ENCODE measurements around the gene GAGE12F.
A peak's percentile ranks its signal among the peaks of the same experiment; 100 is the strongest.
"Not testable (repeated sequence)": the region's sequence is repeated elsewhere in the genome, so short reads cannot be mapped to it uniquely, and the experiment has no call there.

The GAGE12F gene

GRCh38 chrX:49560542-49560941, at the start of gene GAGE12F:
GAGE12F (plus strand) TSS chrX:49560842; CDS start chrX:49561997, 1,155 bp downstream.
- not testable (repeated sequence) for DNase-seq (ENCODE audit: low read depth in 2 of 2); H3K4me3 ChIP-seq (replicated peaks in 1 of 2; ENCODE audit: low read depth in 2 of 2, low read length in 2 of 2)

- DNase-seq (ENCODE audit: low read depth in 2 of 2), result not testable (repeated sequence)
These were observed 28.8 kb upstream of the GAGE12F start, which contains the start of gene GAGE12C for GRCh38 chrX:49531877-49532276. GAGE12C (plus strand) TSS chrX:49532177; CDS start chrX:49533332, 1,155 bp downstream.

GRCh38 chrX:49541433-49541832, 19.2 kb upstream of the GAGE12F start, which contains the start of gene GAGE12D:
GAGE12D (plus strand) TSS chrX:49541733; CDS start chrX:49542888, 1,155 bp downstream.
- not testable (repeated sequence) for DNase-seq (ENCODE audit: low read depth in 2 of 2)

More at GRCh38 chrX:49531877-49532276, 28.8 kb upstream of the GAGE12F start, which contains the start of gene GAGE12C:
- not testable (repeated sequence) for H3K4me3 ChIP-seq (replicated peaks in 1 of 2; ENCODE audit: low read depth in 2 of 2, low read length in 2 of 2)

GRCh38 chrX:49550989-49551388, 9.7 kb upstream of the GAGE12F start, which contains the start of gene GAGE12E:
GAGE12E (plus strand) TSS chrX:49551289; CDS start chrX:49552444, 1,155 bp downstream.
- not testable (repeated sequence) for H3K4me3 ChIP-seq (replicated peaks in 1 of 2; ENCODE audit: low read depth in 2 of 2, low read length in 2 of 2); DNase-seq (ENCODE audit: low read depth in 2 of 2)

More at GRCh38 chrX:49541433-49541832, 19.2 kb upstream of the GAGE12F start, which contains the start of gene GAGE12D:
- not testable (repeated sequence) for H3K4me3 ChIP-seq (replicated peaks in 1 of 2; ENCODE audit: low read depth in 2 of 2, low read length in 2 of 2)

GRCh38 chrX:49568728-49569127, 8.1 kb downstream of the GAGE12F start:
- not testable (repeated sequence) for DNase-seq (ENCODE audit: low read depth in 2 of 2); H3K4me3 ChIP-seq (replicated peaks in 1 of 2; ENCODE audit: low read depth in 2 of 2, low read length in 2 of 2)

- not testable (repeated sequence) for H3K4me3 ChIP-seq (replicated peaks in 1 of 2; ENCODE audit: low read depth in 2 of 2, low read length in 2 of 2); DNase-seq (ENCODE audit: low read depth in 2 of 2)
These were observed 8.5 kb downstream of the GAGE12F start for GRCh38 chrX:49569152-49569551.

- DNase-seq (ENCODE audit: low read depth in 2 of 2), result not testable (repeated sequence)
These were observed 9.5 kb downstream of the GAGE12F start, which contains the start of gene GAGE12G for GRCh38 chrX:49570100-49570499. GAGE12G (plus strand) TSS chrX:49570400; CDS start chrX:49571555, 1,155 bp downstream.

GRCh38 chrX:49579649-49580048, 19.0 kb downstream of the GAGE12F start, which contains the start of gene GAGE12H:
GAGE12H (plus strand) TSS chrX:49579949; CDS start chrX:49581104, 1,155 bp downstream.
- DNase-seq (ENCODE audit: low read depth in 2 of 2); H3K4me3 ChIP-seq (replicated peaks in 1 of 2; ENCODE audit: low read depth in 2 of 2, low read length in 2 of 2): not testable (repeated sequence)

More at GRCh38 chrX:49570100-49570499, 9.5 kb downstream of the GAGE12F start, which contains the start of gene GAGE12G:
- H3K4me3 ChIP-seq (replicated peaks in 1 of 2; ENCODE audit: low read depth in 2 of 2, low read length in 2 of 2), result not testable (repeated sequence)

- H3K4me3 ChIP-seq (replicated peaks in 1 of 2; ENCODE audit: low read depth in 2 of 2, low read length in 2 of 2); DNase-seq (ENCODE audit: low read depth in 2 of 2): not testable (repeated sequence)
These were observed 28.6 kb downstream of the GAGE12F start, which contains the start of gene GAGE2A for GRCh38 chrX:49589196-49589595. GAGE2A (plus strand) TSS chrX:49589496; CDS start chrX:49590651, 1,155 bp downstream.

GRCh38 chrX:49589769-49590478, 29.3 kb downstream of the GAGE12F start:
- DNase-seq (ENCODE audit: low read depth in 2 of 2); H3K4me3 ChIP-seq (replicated peaks in 1 of 2; ENCODE audit: low read depth in 2 of 2, low read length in 2 of 2): not testable (repeated sequence)

- H3K4me3 ChIP-seq (replicated peaks in 1 of 2; ENCODE audit: low read depth in 2 of 2, low read length in 2 of 2); DNase-seq (ENCODE audit: low read depth in 2 of 2): not testable (repeated sequence)
These were observed 29.8 kb downstream of the GAGE12F start for GRCh38 chrX:49590488-49590887.

GRCh38 chrX:49598720-49599119, 38.1 kb downstream of the GAGE12F start, which contains the start of gene GAGE1:
GAGE1 (plus strand) TSS chrX:49599020; CDS start chrX:49600175, 1,155 bp downstream.
- DNase-seq (ENCODE audit: low read depth in 2 of 2); H3K4me3 ChIP-seq (replicated peaks in 1 of 2; ENCODE audit: low read depth in 2 of 2, low read length in 2 of 2): not testable (repeated sequence)

- peak in 1 of 2 donors; percentile 9 for DNase-seq (ENCODE audit: low read depth in 2 of 2)
- no peak for TF ChIP-seq CTCF (IDR thresholded peaks at IDR 0.05; ENCODE audit: low read depth, low read length)
These were observed 50.2 kb downstream of the GAGE12F start for GRCh38 chrX:49610718-49611310.

More at GRCh38 chrX:49610718-49611310, 50.2 kb downstream of the GAGE12F start:
- H3K4me3 ChIP-seq (replicated peaks in 1 of 2; ENCODE audit: low read depth in 2 of 2, low read length in 2 of 2), result no peak overlapping the region

Data from cardiac fibroblast (primary cell).